Endometrial microvascular endothelial cells (primary cell): ENCODE measurements around the gene KCNB1. TPM values are rescaled to one million over a fixed set of nuclear protein-coding genes. Genes with fewer than 3 reads are reported as not detected.

Experiments used
- in situ Hi-C: cut with HindIII; loops from 2 replicates; pipeline ENCODE4 v1.10.0; 2017; ENCODE audit warnings: low sequenced_read_pairs, low pct_unique_long_range_greater_than_20kb; ENCODE audit errors: inconsistent ontology term
- total RNA-seq: library from RNA; depleted of rRNA; stranded (reverse); fragments of >200 nt; gene quantifications from one replicate; pipeline ENCODE4 v1.2.3, GENCODE V29; 2015; ENCODE audit errors: inconsistent ontology term

The KCNB1 gene
- total RNA-seq, 1 donor from 2014 or later: not detected

GRCh38 chr20:49381558-49382493 is 100.6 kb downstream of the KCNB1 start:
- in situ Hi-C loops: no loop called here

- in situ Hi-C loops: no loop called here
Observed at GRCh38 chr20:49380337-49380780, 102.1 kb downstream of the KCNB1 start.

- in situ Hi-C loops: no loop called here
Observed at GRCh38 chr20:49379338-49379737, 103.1 kb downstream of the KCNB1 start.

- in situ Hi-C loops: no loop called here
Observed at GRCh38 chr20:49377326-49377725, 105.1 kb downstream of the KCNB1 start.

GRCh38 chr20:49375170-49375569 is 107.3 kb downstream of the KCNB1 start:
- in situ Hi-C loops: no loop called here

- in situ Hi-C loops: no loop called here
Observed at GRCh38 chr20:49372095-49372734, 110.3 kb downstream of the KCNB1 start.

- in situ Hi-C loops: no loop called here
Observed at GRCh38 chr20:49368596-49368995, 113.9 kb downstream of the KCNB1 start.

- in situ Hi-C loops: no loop called here
Observed at GRCh38 chr20:49367113-49367512, 115.4 kb downstream of the KCNB1 start.

- in situ Hi-C loops: no loop called here
Observed at GRCh38 chr20:49366687-49367086, 115.8 kb downstream of the KCNB1 start.

- in situ Hi-C loops: no loop called here
Observed at GRCh38 chr20:49361862-49362660, 120.4 kb downstream of the KCNB1 start.

GRCh38 chr20:49360242-49360968 is 122.1 kb downstream of the KCNB1 start:
- in situ Hi-C loops: no loop called here

GRCh38 chr20:49356676-49357075 is 125.8 kb downstream of the KCNB1 start:
- in situ Hi-C loops: no loop called here

GRCh38 chr20:49354673-49355072 is 127.8 kb downstream of the KCNB1 start:
- in situ Hi-C loops: no loop called here

- in situ Hi-C loops: no loop called here
Observed at GRCh38 chr20:49353348-49353747, 129.1 kb downstream of the KCNB1 start.

GRCh38 chr20:49352751-49353150 is 129.7 kb downstream of the KCNB1 start:
- in situ Hi-C loops: no loop called here

GRCh38 chr20:49351775-49352174 is 130.7 kb downstream of the KCNB1 start:
- in situ Hi-C loops: no loop called here

GRCh38 chr20:49349694-49350252 is 132.7 kb downstream of the KCNB1 start:
- in situ Hi-C loops: no loop called here

GRCh38 chr20:49349078-49349477 is 133.4 kb downstream of the KCNB1 start:
- in situ Hi-C loops: no loop called here
